GM08714 (cell line): ENCODE results near the gene RALGPS2.
A peak's percentile ranks its signal among the peaks of the same experiment; 100 is the strongest.

Experiments
- H3K4me3 ChIP-seq: fragments of 200-500 bp; sonication (Bioruptor generic); 2 replicates; pipeline ENCODE4 v1.5.1; 2014; ENCODE audit warnings: mild to moderate bottlenecking, low read length, inconsistent platforms
- ZNF274 ChIP-seq: IDR thresholded peaks from 2 replicates; pipeline ENCODE4 v1.6.1; 2012; ENCODE audit warnings: mild to moderate bottlenecking, low read depth, low read length

RALGPS2 gene

DNA sequence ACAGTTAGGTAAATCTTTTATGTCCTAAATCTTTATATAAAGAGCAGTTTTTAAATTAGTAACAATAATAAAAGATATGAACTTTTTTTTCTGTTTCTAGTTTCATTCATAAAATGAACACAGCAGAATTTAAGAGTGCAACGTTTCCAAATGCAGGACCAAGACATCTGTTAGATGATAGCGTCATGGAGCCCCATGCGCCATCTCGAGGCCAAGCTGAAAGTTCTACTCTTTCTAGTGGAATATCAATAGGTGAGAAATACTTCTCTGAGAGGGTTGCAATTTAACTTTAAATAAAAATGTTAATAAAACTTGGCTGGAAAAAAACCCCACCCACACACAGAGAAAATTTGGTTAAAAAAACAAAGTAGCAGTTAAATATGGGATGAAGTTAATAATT is 160.8 kb downstream of the RALGPS2 start:
- H3K4me3 ChIP-seq = no peak overlapping the region
- TF ChIP-seq ZNF274 = no peak

DNA sequence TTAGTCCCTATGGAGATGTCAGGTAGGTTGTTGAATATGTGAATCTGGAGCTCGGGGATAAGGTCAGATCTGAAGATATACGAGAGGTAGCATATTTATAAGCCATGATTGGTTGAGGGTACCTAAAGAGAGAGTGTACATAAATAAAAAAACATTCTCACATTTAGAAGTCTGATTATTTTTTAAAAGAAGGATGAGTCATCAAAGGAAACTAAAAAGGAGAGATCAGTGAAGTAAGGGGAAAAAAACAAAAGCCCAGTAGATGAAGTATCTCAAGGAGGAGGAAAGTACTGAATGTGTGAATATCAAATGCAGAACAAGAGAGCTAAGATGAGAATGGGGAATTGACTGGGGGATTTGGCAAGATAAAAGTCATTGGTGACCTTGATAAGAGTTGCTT is 161.5 kb downstream of the RALGPS2 start:
- no peak overlapping the region for H3K4me3 ChIP-seq
- no peak for TF ChIP-seq ZNF274

DNA sequence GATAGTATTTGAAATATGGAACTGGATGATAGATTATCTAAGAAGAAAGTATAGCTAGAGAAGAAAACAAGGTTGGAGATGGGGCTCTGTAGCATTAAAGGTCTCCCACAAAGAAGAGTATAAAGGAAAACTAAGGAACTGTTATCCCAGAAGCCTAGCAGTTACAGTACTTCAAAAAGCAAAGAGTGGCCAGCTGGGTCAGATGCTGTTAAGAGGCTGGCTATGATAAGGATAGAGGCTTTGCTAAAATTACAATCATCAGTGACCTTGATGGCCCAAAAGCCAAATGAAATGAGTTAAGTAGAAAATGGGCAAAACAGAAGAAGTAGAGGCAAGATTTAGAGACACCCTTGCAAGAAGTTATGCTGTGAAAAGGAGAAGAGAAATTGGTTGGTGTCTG is 170.9 kb downstream of the RALGPS2 start:
- no peak for TF ChIP-seq ZNF274
- H3K4me3 ChIP-seq = no peak overlapping the region

DNA sequence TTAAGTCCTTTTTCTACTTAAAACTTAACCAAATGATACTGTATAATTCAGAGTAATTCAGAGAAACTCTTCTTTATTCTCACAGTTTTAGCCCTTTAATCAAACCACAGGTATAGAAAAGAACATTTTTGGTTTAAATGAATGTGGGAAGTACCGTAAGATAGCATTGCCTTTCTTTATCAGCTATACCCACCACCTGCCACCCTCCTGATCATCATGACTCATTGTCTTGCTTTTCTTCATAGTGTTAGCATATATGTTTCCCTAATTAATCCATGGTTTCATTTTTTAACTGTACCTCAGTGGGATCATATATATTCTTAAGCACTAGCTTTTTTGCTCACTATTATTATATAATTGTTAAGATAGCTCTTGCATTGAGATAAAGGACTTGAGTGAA is 173.4 kb downstream of the RALGPS2 start:
- no peak overlapping the region for H3K4me3 ChIP-seq
- TF ChIP-seq ZNF274 = no peak

DNA sequence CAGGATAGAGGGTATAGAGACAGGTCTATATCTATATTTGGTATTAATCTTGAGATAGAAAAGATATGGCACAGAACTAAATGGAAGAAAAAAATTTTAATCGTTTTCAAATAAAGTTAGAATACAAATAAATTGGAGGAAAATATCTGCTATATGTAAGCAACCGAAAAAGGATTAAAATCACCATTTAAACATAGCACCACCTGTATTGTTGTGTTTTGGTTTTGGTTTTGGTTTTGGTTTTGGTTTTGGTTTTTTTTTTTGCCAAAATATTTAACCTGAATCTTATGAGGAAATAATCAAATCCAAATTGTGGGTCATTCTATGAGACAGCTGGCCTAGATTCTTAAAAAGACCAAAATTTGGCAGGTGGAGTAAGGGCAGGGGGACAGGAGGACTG is 174.4 kb downstream of the RALGPS2 start:
- no peak overlapping the region for H3K4me3 ChIP-seq
- TF ChIP-seq ZNF274 = no peak

DNA sequence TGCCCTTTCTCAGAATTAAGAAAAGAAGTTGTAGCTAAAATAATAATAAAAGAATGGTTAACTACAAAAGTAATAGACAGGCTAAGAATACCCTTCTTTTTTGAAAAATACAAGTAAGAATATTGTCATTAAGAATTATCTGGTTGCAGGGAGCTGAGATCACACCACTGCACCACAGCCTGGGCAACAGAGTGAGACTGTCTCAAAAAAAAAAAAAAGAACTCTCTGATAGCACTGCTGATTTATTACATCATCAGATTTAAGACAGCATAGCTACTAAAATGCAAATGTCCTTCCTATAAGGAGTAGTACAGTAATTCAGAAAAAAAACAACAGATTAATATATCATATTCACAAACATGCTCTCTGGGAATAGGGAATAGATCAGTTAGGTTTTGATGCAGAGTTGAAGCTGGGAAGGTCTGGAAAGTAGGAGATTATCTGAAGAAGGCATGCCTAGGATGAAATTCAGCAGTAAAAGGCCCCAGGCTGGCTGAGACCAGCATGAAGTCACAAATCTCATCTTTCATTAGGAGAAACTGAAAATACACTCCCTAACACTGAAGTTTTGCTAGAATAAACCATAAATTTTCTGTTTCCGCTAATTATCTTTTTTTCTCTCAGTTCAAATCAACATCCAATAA is 176.6 kb downstream of the RALGPS2 start:
- TF ChIP-seq ZNF274 = no peak
- no peak overlapping the region for H3K4me3 ChIP-seq

DNA sequence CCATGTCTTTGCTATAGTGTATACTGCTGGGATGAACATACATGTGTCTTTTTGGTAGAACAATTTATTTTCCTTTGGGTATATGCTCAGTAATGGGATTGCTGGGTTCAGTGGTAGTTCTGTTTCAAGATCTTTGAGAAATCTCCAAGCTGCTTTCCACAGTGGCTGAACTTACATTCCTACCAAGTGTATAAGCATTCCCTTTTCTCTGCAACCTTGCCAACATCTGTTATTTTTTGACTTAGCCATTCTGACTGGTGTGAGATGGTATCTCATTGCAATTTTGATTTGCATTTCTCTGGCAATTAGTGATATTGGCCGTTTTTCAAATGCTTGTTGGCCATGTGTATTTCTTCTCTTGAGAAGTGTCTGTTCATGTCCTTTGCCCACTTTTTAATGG is 183.3 kb downstream of the RALGPS2 start:
- no peak overlapping the region for H3K4me3 ChIP-seq
- no peak for TF ChIP-seq ZNF274

DNA sequence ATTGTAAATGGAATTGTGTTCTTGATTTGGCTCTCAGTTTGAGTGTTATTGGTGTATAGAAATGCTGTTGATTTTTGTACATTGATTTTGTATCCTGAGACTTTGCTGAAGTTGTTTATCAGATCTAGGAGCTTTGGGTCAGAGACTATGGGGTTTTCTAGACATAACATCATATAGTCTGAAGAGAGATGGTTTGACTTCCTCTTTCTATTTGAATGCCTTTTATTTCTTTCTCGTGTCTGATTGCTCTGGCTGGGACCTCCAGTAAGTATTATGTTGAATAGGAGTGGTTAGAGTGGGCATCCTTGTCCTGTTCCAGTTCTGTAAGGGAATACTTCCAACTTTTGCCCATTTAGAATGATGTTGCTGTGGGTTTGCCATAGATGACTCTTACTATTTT is 185.0 kb downstream of the RALGPS2 start:
- no peak overlapping the region for H3K4me3 ChIP-seq
- TF ChIP-seq ZNF274 = no peak

DNA sequence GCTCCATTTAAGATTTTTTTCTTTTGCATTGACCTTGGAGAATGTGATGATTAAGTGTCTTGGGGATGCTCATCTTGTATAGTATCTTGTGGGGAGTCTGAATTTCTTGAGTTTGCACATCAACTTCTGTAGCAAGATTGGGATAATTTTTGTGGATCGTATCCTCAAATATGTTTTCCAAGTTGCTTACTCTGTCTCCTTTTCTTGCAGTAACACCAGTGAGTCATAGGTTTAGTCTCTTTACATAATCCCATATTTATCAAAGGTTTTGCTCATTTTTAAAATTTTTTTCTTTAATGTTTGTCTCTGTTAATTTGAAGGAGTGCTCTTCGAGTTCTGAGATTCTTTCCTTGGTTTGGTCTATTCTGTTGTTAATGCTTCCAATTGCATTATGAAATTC is 187.6 kb downstream of the RALGPS2 start:
- TF ChIP-seq ZNF274 = no peak
- H3K4me3 ChIP-seq = no peak overlapping the region

DNA sequence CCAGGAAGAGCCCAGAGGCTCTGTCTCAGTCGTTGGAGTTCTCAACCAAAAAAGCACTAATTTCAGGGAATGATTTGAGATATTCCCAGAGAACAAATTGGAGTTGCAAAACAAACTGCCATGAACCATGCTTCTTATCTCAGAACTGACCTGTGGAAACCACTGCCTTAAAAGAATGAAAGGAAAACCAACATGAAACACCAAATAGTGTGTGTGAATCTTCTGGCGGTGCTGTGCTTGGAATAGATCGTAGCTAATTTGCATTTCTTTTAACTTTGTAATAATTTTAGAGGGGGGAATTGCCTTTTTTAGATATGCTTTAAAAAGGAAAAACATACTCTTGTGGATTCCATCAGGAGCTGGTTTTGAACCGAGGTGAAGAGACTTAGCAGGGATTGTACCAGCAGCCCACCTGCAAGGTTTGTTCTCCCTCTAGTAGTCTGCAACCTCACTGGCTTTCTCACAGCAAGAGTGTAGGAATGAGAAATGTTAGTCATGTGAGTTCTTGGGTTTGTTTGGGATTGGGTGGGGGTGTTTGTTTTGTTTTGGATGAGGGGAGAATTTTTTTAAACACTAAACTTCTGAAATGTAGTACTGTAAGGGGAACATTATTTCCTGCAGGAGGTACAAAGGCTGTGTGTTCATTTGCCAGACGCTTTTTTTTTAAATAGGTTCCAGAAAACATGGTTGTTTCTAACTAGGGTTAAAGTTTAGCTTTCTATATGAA is 191.6 kb downstream of the RALGPS2 start:
- no peak for TF ChIP-seq ZNF274
- H3K4me3 ChIP-seq = peak overlapping the region; percentile 39; the same call in 1 of the 2 replicates

DNA sequence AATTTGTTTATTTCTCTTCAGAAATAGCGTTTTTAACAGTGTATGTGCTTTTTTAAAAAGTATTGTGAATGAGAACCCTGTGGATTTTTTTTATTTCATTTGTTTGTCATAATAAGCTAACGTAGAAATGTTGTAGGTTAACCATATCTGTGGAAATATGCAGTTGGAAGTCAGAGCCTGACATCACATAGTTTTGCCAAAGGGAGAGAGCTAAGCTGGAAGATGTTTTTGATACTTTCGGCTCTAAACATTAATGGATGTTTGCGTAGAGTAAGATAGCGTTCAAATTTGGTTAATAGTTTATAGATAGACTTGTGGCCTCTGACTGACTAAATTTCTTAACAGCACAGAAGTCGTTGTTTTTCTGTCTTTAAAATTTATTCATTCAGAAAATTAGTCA is 193.3 kb downstream of the RALGPS2 start:
- no peak overlapping the region for H3K4me3 ChIP-seq
- no peak for TF ChIP-seq ZNF274

DNA sequence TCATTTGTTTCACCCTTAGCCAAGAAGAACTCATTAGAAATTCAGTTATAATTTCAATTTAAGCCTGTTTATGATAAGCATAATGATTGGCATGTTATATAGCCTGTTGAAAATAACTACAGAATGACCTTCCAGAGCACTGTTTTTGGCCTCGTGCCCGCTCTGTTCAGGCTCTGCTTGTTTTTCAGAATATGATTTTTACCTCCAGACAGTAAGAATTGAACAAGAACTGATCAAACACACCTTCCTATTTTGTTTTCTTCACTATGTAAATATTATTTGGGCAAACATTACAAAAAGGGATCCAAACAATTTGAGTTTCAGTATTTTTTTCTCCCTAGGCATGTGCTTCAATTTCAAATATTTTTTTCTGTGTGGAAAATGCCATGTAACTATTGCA is 193.9 kb downstream of the RALGPS2 start:
- no peak for TF ChIP-seq ZNF274
- no peak overlapping the region for H3K4me3 ChIP-seq

DNA sequence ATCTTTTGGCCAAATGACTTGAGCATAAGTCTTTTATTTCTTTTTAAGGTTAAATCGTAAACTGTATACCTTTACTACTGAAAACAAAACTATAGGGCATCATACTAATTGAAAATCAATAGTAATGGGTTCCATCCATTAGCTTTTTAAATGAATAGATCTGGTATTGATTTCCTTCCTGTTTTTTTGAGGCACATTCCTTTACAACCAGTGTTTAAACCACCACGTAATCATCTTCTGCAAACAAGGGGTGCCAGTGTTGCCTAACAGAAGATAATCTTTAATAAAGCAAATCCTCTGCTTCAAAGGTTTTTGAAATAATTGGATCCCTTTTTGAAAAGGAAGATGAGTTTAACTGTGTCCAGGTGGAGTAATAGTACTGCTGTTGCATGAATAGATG is 194.5 kb downstream of the RALGPS2 start:
- no peak overlapping the region for H3K4me3 ChIP-seq
- TF ChIP-seq ZNF274 = no peak

DNA sequence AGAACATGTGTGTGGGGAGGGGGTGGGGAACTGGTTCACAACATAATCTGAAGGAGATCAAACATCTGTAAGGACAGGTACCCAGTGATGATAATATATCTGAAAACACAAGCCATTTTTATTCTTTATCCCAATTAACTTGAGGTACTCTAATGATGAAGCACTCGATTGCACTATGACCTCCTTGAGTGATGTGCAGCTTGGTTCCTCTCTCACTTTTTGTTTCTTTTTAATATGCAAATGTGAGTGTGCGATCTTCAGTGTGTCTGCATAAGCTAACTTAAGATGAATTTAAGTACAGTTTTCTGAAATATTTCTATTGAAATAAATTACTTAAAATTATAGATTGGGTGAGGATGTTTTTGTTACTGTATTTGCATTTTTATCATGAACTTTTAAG is 196.5 kb downstream of the RALGPS2 start:
- TF ChIP-seq ZNF274 = no peak
- no peak overlapping the region for H3K4me3 ChIP-seq

DNA sequence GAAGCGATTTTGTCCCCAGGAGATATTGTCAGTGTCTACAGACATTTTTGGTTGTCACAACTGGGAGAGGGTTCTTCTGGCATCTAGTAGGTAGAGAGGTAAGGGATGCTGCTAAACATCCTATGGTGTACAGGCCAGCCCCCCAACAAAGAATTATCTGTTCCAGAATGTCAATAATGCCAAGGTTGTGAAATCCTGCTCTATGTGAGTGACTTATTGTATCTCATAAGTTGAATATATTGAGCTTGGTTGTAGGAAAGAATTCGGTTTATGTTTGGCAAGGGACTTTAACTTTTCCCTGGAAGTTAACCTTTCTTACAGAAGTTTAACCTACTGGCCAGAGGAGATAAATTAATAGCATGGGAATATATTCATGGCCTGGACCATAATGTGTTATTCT is 198.5 kb downstream of the RALGPS2 start:
- no peak for TF ChIP-seq ZNF274

DNA sequence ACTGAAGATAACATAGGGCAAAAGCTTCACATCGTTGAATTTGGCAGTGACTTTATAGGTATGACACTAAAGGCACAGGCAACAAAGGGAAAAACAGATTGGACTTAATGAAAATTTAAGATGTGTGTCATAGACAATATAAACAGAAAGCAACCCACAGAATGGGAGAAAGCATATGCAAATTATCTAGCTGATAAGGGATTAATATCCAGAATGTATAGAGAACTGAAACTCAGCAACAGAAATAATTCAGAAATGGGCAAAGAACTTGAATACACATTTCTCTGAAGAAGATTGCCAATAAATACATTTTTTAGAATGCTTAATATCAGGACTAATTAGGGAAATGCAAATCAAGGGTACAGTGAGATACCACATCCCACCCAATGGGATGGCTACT is 201.0 kb downstream of the RALGPS2 start:
- H3K4me3 ChIP-seq = no peak overlapping the region
- TF ChIP-seq ZNF274 = no peak

More for the DNA sequence above, 198.5 kb downstream of the RALGPS2 start:
- no peak overlapping the region for H3K4me3 ChIP-seq
